ENCODE measurements around the gene TRIM51.

The TRIM51 gene

DNA sequence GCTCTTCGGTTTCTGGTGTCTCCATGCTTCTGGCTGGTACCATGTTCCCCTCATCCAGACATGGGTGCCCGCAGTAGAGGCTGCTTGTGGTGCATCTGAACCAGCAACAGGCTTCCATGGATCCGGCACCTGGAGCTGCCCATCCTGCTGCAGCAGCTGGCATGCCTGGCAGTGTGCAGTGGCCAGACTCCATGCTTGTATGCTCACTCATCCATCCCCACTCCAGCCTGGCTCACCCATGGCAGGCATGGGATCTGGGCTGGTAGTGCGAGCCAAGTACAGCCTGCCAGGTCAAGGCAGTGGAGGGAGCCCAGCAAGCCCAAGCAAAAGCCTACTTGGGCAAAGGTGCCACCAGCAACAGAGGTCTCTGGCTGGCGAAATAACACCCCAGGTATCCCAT, 37.4 kb downstream of the TRIM51 start:
- no peak overlapping the region for H3K27ac ChIP-seq (ENCODE audit: low read depth, low read length)
- H3K36me3 ChIP-seq (ENCODE audit: low read length) = no peaks in the 10 kb centered on the region
- H3K79me2 ChIP-seq (ENCODE audit: insufficient read depth, low read length) = no peaks in the 10 kb centered on the region
- no peaks in the 10 kb centered on the region for H3F3A ChIP-seq (ENCODE audit: insufficient read depth)
- H3K4me3 ChIP-seq (ENCODE audit: insufficient read depth, low read length, poor library complexity, severe bottlenecking) = no peak overlapping the region
- no peaks in the 10 kb centered on the region for H3K9me2 ChIP-seq (replicated peaks; ENCODE audit: insufficient read depth, low read length)
- H3K27me3 ChIP-seq (ENCODE audit: low read length) = no peaks in the 10 kb centered on the region
- H4K20me1 ChIP-seq (ENCODE audit: low read depth, low read length) = no peaks in the 10 kb centered on the region
- H3K4me2 ChIP-seq (ENCODE audit: low read depth, low read length, poor library complexity, severe bottlenecking) = no peak overlapping the region
- no peak for TF ChIP-seq EZH2phosphoT487 (conservative IDR thresholded peaks at IDR 0.05; ENCODE audit: low read length)
- TF ChIP-seq, protein P1, sequence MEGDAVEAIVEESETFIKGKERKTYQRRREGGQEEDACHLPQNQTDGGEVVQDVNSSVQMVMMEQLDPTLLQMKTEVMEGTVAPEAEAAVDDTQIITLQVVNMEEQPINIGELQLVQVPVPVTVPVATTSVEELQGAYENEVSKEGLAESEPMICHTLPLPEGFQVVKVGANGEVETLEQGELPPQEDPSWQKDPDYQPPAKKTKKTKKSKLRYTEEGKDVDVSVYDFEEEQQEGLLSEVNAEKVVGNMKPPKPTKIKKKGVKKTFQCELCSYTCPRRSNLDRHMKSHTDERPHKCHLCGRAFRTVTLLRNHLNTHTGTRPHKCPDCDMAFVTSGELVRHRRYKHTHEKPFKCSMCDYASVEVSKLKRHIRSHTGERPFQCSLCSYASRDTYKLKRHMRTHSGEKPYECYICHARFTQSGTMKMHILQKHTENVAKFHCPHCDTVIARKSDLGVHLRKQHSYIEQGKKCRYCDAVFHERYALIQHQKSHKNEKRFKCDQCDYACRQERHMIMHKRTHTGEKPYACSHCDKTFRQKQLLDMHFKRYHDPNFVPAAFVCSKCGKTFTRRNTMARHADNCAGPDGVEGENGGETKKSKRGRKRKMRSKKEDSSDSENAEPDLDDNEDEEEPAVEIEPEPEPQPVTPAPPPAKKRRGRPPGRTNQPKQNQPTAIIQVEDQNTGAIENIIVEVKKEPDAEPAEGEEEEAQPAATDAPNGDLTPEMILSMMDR (IDR thresholded peaks at IDR 0.05; ENCODE audit: insufficient read depth, low read length, poor library complexity, severe bottlenecking) = no peak
- H3K9ac ChIP-seq (ENCODE audit: low read length) = no peak overlapping the region
- no peaks in the 10 kb centered on the region for H3K9me3 ChIP-seq (ENCODE audit: insufficient read depth, low read length)
- H2AFZ ChIP-seq (ENCODE audit: low read depth, low read length, severe bottlenecking) = no peak overlapping the region

DNA sequence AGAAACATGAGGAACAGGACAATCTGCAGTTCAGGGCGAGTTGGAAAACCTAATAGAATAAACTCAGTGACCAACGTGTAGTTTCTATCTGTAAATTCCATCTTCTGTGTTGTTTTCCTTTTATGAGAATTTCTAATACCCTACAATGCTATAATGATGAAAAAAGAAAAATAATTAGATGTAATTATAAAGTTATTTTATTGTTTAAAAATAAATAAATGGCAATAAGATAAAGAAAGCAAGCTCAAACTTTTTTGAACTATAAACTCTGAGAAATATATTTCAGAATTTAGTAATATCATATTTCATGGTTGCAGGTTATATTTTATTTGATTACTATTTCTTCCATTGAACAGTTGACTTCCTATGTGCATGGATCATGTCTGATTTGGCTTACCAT, 53.2 kb downstream of the TRIM51 start, which contains the start of gene OR5I1:
TSS of gene OR5I1 (minus strand) at position 101 of the 400 bp plus-strand sequence. CDS start at position 101, 0 bp downstream.
- no peak for TF ChIP-seq EZH2phosphoT487 (conservative IDR thresholded peaks at IDR 0.05; ENCODE audit: low read length)
- no peak within 1 kb of the TSS for H2AFZ ChIP-seq (ENCODE audit: low read depth, low read length, severe bottlenecking)
- peaks cover 3% of the 10 kb centered on the region; the same call in 1 of the 2 replicates for H4K20me1 ChIP-seq (ENCODE audit: low read depth, low read length)
- no peaks in the 10 kb centered on the region for H3K9me3 ChIP-seq (ENCODE audit: insufficient read depth, low read length)
- H3K27ac ChIP-seq (ENCODE audit: low read depth, low read length) = no peak within 1 kb of the TSS
- H3K9ac ChIP-seq (ENCODE audit: low read length) = no peak within 1 kb of the TSS
- H3F3A ChIP-seq (ENCODE audit: insufficient read depth) = no peaks in the 10 kb centered on the region
- no peak within 1 kb of the TSS for H3K4me2 ChIP-seq (ENCODE audit: low read depth, low read length, poor library complexity, severe bottlenecking)
- no peaks in the 10 kb centered on the region for H3K79me2 ChIP-seq (ENCODE audit: insufficient read depth, low read length)
- H3K27me3 ChIP-seq (ENCODE audit: low read length) = no peaks in the 10 kb centered on the region
- no peaks in the 10 kb centered on the region for H3K9me2 ChIP-seq (replicated peaks; ENCODE audit: insufficient read depth, low read length)
- no peaks in the 10 kb centered on the region for H3K36me3 ChIP-seq (ENCODE audit: low read length)
- H3K4me3 ChIP-seq (ENCODE audit: insufficient read depth, low read length, poor library complexity, severe bottlenecking) = no peak within 1 kb of the TSS
